H9 (cell line): ENCODE results near the gene NOP56. TPM values are rescaled to one million over a fixed set of nuclear protein-coding genes. Genes with fewer than 3 reads are reported as not detected.

ENCODE experiments used
- DNase-seq: peaks from one replicate; pipeline ENCODE4 v3.0.0-alpha.2; 2017
- H2AFZ ChIP-seq: one replicate; pipeline ENCODE4 v1.6.1; 2013; ENCODE audit warnings: mild to moderate bottlenecking, low read length, control low read depth, moderate library complexity
- H2AK5ac ChIP-seq: 2 replicates; pipeline ENCODE4 v1.6.1; 2013; ENCODE audit warnings: low read length, control low read depth, mixed read lengths; ENCODE audit not compliant: insufficient read length
- H2BK120ac ChIP-seq: one replicate; pipeline ENCODE4 v1.6.1; 2013; ENCODE audit warnings: low read depth, mild to moderate bottlenecking, low read length, control low read depth, inconsistent platforms; ENCODE audit not compliant: poor library complexity, severe bottlenecking
- H2BK12ac ChIP-seq: 2 replicates; pipeline ENCODE4 v1.6.1; 2013; ENCODE audit warnings: low read length, control low read depth, mixed read lengths, low read depth; ENCODE audit not compliant: insufficient read length
- H2BK15ac ChIP-seq: 2 replicates; pipeline ENCODE4 v1.6.1; 2013; ENCODE audit warnings: low read depth, low read length, control low read depth
- H2BK20ac ChIP-seq: one replicate; pipeline ENCODE4 v1.6.1; 2013; ENCODE audit warnings: low read depth, mild to moderate bottlenecking, low read length, control low read depth, inconsistent platforms; ENCODE audit not compliant: poor library complexity, severe bottlenecking
- H2BK5ac ChIP-seq: 2 replicates; pipeline ENCODE4 v1.6.1; 2013; ENCODE audit warnings: low read length, control low read depth, mixed read lengths; ENCODE audit not compliant: insufficient read length
- H3K14ac ChIP-seq: 2 replicates; pipeline ENCODE4 v1.6.1; 2013; ENCODE audit warnings: low read length, control low read depth; ENCODE audit not compliant: insufficient read depth
- H3K18ac ChIP-seq: 2 replicates; pipeline ENCODE4 v1.6.1; 2013; ENCODE audit warnings: low read depth, mild to moderate bottlenecking, mixed read lengths, low read length, control low read depth; ENCODE audit not compliant: insufficient read length
- H3K23ac ChIP-seq: 2 replicates; pipeline ENCODE4 v1.6.1; 2013; ENCODE audit warnings: low read length, control low read depth, mixed read lengths, low read depth; ENCODE audit not compliant: insufficient read length
- H3K23me2 ChIP-seq: 2 replicates; pipeline ENCODE4 v1.6.1; 2013; ENCODE audit warnings: low read depth, mild to moderate bottlenecking, mixed read lengths, low read length, control low read depth; ENCODE audit not compliant: insufficient read length, poor library complexity, severe bottlenecking
- H3K27ac ChIP-seq: 2 replicates; pipeline ENCODE4 v1.5.1; 2013; ENCODE audit warnings: low read length, control low read depth, mixed read lengths, low read depth; ENCODE audit not compliant: insufficient read length
- H3K27me3 ChIP-seq: 2 replicates; pipeline ENCODE4 v1.6.1; 2013; ENCODE audit warnings: low read length, control low read depth, inconsistent platforms; ENCODE audit not compliant: insufficient read depth
- H3K4ac ChIP-seq: 2 replicates; pipeline ENCODE4 v1.6.1; 2013; ENCODE audit warnings: low read depth, mild to moderate bottlenecking, control low read depth, inconsistent platforms, low read length, moderate library complexity
- H3K4me1 ChIP-seq: 2 replicates; pipeline ENCODE4 v1.6.1; 2013; ENCODE audit warnings: low read length, control low read depth, inconsistent platforms; ENCODE audit not compliant: insufficient read depth
- H3K4me2 ChIP-seq: 2 replicates; pipeline ENCODE4 v1.6.1; 2013; ENCODE audit warnings: low read length, control low read depth, mixed read lengths; ENCODE audit not compliant: insufficient read length, insufficient read depth
- H3K56ac ChIP-seq: 2 replicates; pipeline ENCODE4 v1.6.1; 2013; ENCODE audit warnings: low read depth, mild to moderate bottlenecking, mixed read lengths, low read length, control low read depth; ENCODE audit not compliant: insufficient read length
- H3K79me1 ChIP-seq: 2 replicates; pipeline ENCODE4 v1.6.1; 2013; ENCODE audit warnings: low read depth, mild to moderate bottlenecking, moderate library complexity, low read length, control low read depth, inconsistent platforms; ENCODE audit not compliant: insufficient read depth, poor library complexity, severe bottlenecking
- H3K79me2 ChIP-seq: 2 replicates; pipeline ENCODE4 v1.6.1; 2013; ENCODE audit warnings: low read length, control low read depth, inconsistent platforms; ENCODE audit not compliant: insufficient read depth
- H3K9ac ChIP-seq: 2 replicates; pipeline ENCODE4 v1.6.1; 2013; ENCODE audit warnings: low read length, control low read depth, mixed read lengths; ENCODE audit not compliant: insufficient read length; ENCODE audit errors: extremely low read depth
- H3K9me3 ChIP-seq: one replicate; pipeline ENCODE4 v1.6.1; 2013; ENCODE audit warnings: low read depth, low read length, inconsistent platforms; ENCODE audit not compliant: control insufficient read depth
- H3T11ph ChIP-seq: one replicate; pipeline ENCODE4 v1.6.1; 2013; ENCODE audit warnings: mild to moderate bottlenecking, low read length, control low read depth, inconsistent platforms
- H4K20me1 ChIP-seq: one replicate; pipeline ENCODE4 v1.6.1; 2013; ENCODE audit not compliant: control insufficient read depth, insufficient read length, insufficient read depth
- H4K5ac ChIP-seq: 2 replicates; pipeline ENCODE4 v1.6.1; 2013; ENCODE audit warnings: low read depth, mild to moderate bottlenecking, mixed read lengths, low read length, control low read depth; ENCODE audit not compliant: insufficient read length
- H4K8ac ChIP-seq: replicated peaks from 2 replicates; pipeline ENCODE4 v1.6.1; 2013; ENCODE audit warnings: low read length, control low read depth, mixed read lengths, low read depth; ENCODE audit not compliant: insufficient read length
- H4K91ac ChIP-seq: 2 replicates; pipeline ENCODE4 v1.6.1; 2013; ENCODE audit warnings: low read depth, mild to moderate bottlenecking, moderate library complexity, mixed read lengths, low read length, control low read depth; ENCODE audit not compliant: insufficient read length
- H3K27ac Mint-ChIP-seq, 3 experiments: 2 replicates in 2 of 3; 3 replicates in 1 of 3; pipeline ENCODE4 v1.8.0; 2020 to 2021; ENCODE audit warnings: mixed read lengths in 3 of 3, mild to moderate bottlenecking in 1 of 3, moderate library complexity in 1 of 3
- H3K27me3 Mint-ChIP-seq: 2 replicates; pipeline ENCODE4 v1.8.0; 2021; ENCODE audit warnings: low read depth, mild to moderate bottlenecking, moderate library complexity, mixed read lengths
- H3K36me3 Mint-ChIP-seq, 3 experiments: 2 replicates in 2 of 3; 3 replicates in 1 of 3; pipeline ENCODE4 v1.8.0; 2020 to 2021; ENCODE audit warnings: low read depth in 3 of 3, mixed read lengths in 3 of 3; ENCODE audit not compliant: insufficient read depth in 1 of 3
- H3K4me1 Mint-ChIP-seq, 2 experiments: 2 replicates each; pipeline ENCODE4 v1.8.0; 2020; ENCODE audit warnings: mixed read lengths in 2 of 2
- H3K4me3 Mint-ChIP-seq, 2 experiments: 2 replicates in 1 of 2; 3 replicates in 1 of 2; pipeline ENCODE4 v1.8.0; 2020 to 2021; ENCODE audit warnings: mild to moderate bottlenecking in 2 of 2, mixed read lengths in 2 of 2, moderate library complexity in 1 of 2
- H3K9me3 Mint-ChIP-seq, 2 experiments: 2 replicates in 1 of 2; 3 replicates in 1 of 2; pipeline ENCODE4 v1.8.0; 2020; ENCODE audit warnings: mild to moderate bottlenecking in 2 of 2, mixed read lengths in 2 of 2, moderate library complexity in 1 of 2
- WGBS: extraction: QIAGEN DNeasy Blood & Tissue Kit; methylation state at CpG from one replicate; pipeline ENCODE4 v1.1.7; 2013; ENCODE audit warnings: missing lambda C conversion rate, low lambda C conversion rate, mixed read lengths; ENCODE audit not compliant: insufficient read length; ENCODE audit errors: extremely low coverage; 5-methylcytosine and 5-hydroxymethylcytosine counted together
- total RNA-seq: library from RNA; stranded (reverse); gene quantifications from 2 replicates; pipeline ENCODE4 v1.2.1, GENCODE V29; 2021
- TF ChIP-seq, protein P1 (sequence below): fragments of 200-600 bp; sonication (generic); conservative IDR thresholded peaks from 3 replicates; pipeline ENCODE4 v1.8.0; 2021; ENCODE audit warnings: antibody characterized with exemption, mild to moderate bottlenecking

The NOP56 gene
- total RNA-seq, 1 experiment from 2014 or later, result 774 TPM

GRCh38 chr20:2671977-2672376, 19.5 kb downstream of the NOP56 start:
- Histone ChIP-seq H3K79me2 (no peaks in the 10 kb centered on the region), H3K79me1 (no peaks in the 10 kb centered on the region), H2BK120ac (no peak overlapping the region), H3K23ac (no peak overlapping the region), H3K27ac (no peak overlapping the region), H2AFZ (no peak overlapping the region), H3K23me2 (no peaks in the 10 kb centered on the region), H3T11ph (no peak overlapping the region), H4K20me1 (no peaks in the 10 kb centered on the region), H3K4ac (no peak overlapping the region), H3K18ac (no peak overlapping the region), H4K5ac (no peak overlapping the region), H2AK5ac (no peak overlapping the region), H2BK20ac (no peak overlapping the region), H3K56ac (no peak overlapping the region), H3K9ac (no peak overlapping the region), H2BK5ac (no peak overlapping the region), H4K91ac (no peak overlapping the region), H2BK15ac (no peak overlapping the region), H3K4me2 (no peak overlapping the region), H3K27me3 (no peaks in the 10 kb centered on the region), H2BK12ac (no peak overlapping the region), H3K4me1 (no peaks in the 10 kb centered on the region), H3K14ac (no peak overlapping the region), H4K8ac (no peak overlapping the region), H3K9me3 (no peaks in the 10 kb centered on the region)
- Mint-ChIP-seq H3K27me3 (peaks cover 54% of the 10 kb centered on the region), H3K9me3 (no peaks in the 10 kb centered on the region), H3K36me3 (no peaks in the 10 kb centered on the region), H3K27ac (no peak overlapping the region), H3K4me1 (peaks cover 0 to 4% of the 10 kb centered on the region in 2 experiments; a peak in 2 of 4 replicates), H3K4me3 (no peak overlapping the region)
- no peak for DNase-seq
- TF ChIP-seq, protein P1, sequence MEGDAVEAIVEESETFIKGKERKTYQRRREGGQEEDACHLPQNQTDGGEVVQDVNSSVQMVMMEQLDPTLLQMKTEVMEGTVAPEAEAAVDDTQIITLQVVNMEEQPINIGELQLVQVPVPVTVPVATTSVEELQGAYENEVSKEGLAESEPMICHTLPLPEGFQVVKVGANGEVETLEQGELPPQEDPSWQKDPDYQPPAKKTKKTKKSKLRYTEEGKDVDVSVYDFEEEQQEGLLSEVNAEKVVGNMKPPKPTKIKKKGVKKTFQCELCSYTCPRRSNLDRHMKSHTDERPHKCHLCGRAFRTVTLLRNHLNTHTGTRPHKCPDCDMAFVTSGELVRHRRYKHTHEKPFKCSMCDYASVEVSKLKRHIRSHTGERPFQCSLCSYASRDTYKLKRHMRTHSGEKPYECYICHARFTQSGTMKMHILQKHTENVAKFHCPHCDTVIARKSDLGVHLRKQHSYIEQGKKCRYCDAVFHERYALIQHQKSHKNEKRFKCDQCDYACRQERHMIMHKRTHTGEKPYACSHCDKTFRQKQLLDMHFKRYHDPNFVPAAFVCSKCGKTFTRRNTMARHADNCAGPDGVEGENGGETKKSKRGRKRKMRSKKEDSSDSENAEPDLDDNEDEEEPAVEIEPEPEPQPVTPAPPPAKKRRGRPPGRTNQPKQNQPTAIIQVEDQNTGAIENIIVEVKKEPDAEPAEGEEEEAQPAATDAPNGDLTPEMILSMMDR, result peak; percentile 65
- no CpG with 5 or more reads among the region's 4 CpGs for WGBS
